Measurements from ENCODE around the gene ARHGAP15.
A peak's percentile ranks its signal among the peaks of the same experiment; 100 is the strongest.

Gene ARHGAP15

DNA sequence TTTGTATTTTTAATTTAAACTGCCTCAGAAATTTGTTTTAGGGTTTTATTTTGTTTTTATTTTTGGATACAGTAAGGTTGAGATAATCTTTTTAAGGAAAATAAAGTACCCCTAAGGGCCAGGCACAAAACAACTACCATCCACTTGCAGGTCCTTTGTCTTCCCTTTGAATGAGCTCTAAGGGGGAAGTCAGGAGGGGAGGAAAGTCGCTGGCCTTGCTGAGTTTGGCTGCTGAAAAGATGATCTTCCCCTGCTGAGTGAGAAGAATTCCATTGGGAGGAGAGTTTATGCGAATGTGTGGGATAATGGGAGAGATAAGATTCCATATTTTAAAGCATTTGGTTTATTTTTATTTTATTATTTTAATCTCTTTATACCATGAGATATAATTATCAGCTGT, 100.7 kb downstream of the ARHGAP15 start:
- no peak for DNase-seq

DNA sequence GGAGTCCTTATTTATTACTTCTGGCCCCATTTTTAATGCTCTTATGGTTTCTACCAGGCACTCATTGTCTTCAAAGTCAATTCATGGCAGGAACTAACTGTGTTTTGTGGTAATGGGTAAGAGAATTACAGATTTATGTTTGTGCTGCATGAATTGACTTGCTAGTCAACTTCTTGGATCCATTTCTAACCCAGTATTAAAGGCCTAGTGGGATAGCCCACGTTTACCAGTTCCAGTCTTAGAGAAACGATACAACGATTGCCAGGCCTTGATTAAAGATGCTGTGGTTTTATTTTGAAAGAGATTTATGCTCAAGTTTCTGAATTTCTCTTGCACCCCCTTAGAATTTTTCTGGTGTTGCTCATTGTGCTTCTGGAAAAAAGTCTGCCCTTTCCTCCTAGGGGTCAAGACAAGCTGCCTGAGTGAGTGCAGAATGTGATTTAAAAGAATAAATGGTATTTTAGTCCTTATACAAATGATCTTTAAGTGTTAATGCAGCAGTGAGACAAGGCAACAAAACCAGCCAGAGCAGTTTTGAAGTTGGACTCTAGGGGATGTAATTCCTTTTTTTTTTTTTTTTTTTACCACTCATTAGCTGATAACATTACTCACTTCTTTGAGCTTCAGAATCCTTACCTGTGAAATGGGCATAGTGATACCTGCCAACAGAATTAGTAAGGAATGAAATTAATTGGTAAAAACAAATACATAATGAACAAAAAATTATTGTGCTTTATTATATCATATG, 101.5 kb downstream of the ARHGAP15 start:
- DNase-seq = no peak

DNA sequence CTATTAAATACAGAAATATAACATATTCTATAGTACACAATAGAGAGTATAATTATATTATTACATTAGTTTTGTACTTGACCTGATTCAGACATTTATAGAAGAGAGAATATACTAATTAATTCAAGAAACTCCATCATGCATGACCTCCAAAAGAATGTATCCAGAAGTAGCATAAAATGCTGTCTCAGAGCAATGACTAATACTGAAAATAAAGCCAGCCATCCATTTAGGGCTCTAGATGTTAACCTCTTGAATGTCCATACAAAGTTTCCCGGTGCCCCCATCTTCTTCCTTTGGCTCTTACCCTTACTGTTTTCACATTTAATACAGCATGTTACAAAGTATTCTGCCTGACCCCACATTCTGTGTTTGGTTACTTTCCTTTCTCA, 102.0 kb downstream of the ARHGAP15 start:
- DNase-seq = no peak

DNA sequence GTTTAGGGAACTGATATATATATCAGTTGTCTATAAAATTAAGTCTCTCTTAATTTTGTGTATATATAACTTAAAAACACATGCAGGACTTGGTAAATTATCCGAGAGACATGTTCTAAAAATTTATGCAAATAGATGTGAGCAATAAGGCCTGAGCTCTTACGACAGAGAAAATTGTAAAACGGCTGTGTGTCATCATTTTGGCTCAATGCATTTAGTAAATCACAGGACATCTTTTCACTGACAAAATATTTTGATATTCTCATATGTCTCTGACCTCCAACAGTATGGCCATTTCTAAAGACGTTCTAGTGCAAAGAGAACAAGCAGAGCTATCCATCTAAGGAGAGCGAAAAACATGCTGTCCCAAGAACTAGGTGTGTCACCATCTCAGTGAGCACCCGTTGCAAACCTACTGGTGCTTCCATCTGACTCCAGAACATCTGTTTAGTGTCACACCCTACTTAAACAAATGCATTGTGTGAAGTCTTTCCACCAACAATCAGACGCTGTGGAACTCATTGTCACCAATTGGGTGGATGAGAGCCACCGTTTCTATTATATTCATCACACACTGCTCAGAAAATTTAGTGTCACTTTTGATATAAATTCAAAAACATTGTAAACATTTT, 108.0 kb downstream of the ARHGAP15 start:
- no peak for DNase-seq

DNA sequence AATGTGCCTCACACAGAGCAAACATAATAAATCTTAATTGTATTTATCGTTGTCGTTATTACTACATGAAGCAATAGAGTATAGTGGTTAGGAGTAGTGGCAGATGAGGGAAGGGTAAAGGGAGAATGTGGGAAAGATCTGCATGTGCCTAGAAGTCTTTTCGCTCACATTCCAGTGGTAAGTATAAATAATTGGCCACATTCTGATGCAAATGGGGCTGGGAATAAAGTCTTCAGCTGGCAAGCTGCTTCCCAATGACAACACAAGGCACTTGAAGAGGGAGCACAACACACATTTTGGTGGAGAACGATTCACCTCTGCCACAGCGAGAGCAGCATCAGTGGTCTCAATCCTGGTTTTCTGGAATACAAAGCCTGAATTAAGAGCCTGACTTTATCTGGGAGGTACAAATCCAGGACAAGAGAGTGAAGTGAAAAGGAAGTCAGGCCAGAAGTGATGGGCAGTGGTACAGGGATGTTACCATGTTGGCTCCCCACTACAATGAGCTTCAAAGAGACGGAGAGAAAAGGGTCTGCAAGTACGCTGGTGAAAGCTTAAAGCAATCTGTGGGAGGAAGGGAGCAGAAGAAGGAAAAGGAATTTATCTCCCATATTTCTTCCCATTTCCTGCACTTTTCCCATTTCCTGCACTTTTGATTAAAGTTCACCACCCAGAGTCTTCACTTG, 112.3 kb downstream of the ARHGAP15 start:
- DNase-seq = no peak

DNA sequence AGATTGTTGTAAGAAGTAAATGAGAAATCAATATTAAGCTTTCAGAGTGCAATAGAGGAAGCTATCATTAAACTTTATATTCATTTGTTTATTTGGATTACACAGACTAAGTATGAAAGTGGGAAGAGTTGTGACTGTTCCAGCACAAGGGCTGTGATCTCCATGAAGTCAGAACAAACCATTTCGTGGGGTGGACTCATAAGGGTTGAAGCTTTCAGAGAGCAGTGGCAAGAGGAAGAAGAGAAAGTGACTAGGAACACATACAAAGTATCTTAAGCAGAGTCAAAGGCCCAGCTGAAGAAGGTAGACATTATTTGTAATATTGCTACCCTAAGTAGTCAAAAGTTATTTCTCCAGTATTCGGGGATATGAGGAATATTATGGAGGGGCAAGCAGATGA, 117.0 kb downstream of the ARHGAP15 start:
- no peak for DNase-seq

DNA sequence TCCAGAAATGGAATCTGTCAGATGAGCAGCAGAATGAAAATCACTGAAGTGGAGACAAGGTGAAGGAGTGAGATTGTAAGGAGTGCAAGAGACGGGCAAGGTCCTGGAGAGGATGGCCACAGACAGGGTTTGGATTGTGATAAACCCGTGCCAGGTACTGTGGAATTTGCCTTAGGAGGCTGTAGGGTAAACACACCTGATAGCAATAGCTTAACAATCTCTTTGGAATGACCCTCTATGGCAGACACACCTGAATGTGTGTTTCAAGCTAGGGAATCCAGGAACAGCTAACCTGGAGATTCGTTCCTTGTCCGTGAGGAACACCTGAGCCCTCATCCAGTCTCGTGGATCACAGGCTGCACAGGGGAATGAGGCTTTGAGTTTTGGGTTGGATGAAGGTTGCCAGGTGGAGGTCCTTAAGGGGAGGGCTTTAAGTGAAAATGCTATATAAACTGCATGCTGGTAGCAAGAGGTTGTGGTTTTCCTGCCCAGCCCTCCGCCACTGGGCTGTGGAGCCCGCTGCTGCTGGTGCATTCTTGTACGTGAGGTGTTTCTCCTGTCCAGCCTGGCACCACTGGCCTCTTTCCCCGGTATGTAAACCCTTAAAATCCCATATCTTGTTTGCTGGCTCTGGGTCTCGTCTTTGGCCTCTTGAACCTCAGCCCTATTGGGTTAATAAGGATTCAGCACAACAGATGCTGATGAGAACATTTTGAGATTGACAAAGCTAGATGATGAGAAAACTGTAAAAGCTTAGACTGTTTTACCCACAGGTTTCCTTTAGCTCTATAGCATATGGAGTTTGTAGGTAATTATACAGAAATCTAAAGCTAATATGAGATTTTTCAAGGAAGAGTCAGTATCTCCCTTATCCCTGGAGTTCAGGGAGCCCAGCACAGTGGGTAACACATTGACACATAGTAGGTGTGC, 117.9 kb downstream of the ARHGAP15 start:
- DNase-seq = no peak

DNA sequence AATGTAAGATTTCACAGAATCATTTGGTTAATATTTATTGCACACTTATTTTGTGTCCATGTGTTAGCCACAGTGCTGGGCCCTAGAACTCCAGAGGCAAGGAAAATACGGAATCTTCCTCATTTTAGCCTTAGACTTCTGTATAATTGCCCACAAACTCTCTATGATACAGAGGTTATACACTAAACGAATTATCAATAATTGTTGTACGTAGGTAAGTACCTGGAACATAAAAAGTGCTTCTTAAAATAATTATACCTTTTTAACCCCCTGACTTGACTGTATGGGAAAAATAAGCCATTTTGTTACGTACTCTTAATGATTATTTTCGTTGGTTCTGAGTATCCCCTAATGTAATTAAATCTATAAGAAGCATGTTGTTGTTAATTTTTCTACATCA, 119.4 kb downstream of the ARHGAP15 start:
- no peak for DNase-seq

DNA sequence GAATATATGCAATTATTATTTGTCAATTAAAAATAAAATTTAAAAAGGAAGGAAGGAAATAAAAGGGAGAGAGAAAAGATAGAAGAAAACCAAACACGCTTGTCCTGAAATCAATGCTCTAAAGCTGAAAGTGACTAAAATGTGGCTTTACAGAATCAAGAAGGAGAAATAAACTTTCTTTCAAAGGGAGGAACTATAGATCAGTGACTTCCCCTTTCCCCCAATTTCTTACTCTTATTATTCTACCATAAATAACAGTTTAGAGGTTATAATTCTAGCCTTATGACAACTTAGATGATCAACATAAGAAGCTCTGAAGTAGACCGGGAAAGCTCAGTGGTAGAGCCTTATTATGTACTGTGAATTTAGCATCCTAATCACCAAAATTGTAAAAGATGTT, 122.5 kb downstream of the ARHGAP15 start:
- no peak for DNase-seq

DNA sequence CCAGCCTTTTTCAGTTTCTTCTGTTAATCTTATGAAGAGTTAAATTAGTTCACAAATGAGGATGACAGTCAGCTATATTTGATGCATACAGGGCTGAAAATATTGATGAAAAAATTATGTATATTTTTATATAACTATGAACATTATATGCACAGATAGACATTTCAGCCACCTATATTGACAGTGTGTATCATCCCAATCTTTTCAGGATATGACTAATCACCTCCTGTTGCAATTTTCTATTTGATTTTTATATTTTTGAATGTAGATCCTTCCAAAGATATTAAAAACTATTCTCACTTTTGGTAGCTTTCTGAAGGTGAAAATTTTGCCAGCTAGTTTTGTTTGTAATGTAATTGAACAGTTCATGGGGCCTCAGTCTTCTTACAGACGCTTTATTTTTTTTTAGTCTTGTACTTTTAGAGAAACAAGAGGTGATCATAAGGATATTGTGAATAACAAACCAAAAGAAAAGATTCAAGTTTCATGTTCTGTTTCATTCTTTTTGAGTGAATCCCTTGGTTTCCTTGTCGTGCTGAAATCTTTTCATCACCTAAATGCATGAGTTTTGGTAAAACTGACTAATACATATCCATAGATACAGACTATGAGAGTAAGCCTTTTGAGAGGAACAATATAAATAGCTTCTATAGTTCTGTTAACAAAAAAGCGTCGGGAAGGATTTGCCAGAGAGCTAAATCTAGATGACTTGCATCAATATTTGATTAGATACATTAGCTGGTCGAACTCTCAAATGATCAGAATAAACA, 123.1 kb downstream of the ARHGAP15 start:
- DNase-seq = no peak

DNA sequence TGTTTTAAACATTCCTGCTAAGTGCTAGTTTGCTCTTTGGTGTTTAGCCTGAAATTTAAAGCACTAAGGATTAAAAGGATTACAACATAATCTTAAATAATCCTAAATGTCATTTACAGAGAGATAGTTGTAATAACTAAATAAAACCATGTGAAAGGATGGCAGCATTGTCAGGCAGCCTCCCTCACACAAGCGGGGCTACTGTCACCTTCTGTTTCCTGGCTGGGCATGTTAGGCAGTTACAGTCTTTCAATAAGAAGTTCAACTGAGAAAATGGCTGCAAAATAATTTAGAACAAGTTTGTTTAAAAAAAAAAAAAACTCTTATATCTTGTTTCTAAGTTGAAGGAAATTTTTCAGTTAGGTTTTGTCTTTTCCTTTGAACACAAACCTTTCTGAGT, 124.9 kb downstream of the ARHGAP15 start:
- no peak for DNase-seq

DNA sequence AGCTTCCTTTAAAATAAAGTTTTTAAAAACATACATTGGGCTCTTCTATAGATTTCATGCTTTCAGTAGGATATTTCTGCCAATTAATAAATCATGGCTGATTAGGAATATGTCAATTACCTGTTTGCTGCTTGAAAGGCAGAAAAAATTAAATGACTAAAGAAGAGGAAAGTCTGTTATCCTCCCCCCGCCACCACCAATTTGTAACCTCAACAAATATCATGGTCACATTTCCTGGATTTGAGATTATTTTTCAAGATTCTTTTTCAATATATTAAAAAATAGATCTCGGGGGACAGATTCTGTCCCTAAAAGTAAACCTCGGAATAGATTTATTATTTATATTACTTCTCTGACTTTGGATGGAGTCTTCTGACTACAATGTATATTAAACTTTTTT, 125.9 kb downstream of the ARHGAP15 start:
- DNase-seq = no peak

DNA sequence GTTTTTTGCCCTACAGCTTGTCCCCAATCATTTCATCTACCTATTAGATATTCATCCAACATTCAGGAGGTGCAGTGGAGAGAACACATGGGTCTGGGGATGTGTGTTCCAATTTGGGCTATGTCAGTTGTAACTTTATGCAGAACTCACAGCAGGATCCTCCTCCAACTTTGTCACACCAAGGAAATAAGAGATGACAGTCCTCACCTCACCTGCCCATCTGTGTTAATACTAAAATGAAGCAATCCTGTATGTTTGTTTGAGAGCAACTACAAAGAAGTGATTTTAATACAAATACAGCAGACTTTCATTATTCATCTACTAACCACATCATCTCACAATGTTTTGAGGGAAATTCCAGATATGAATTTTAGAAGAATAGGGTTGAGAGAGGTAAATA, 126.7 kb downstream of the ARHGAP15 start:
- DNase-seq = no peak

DNA sequence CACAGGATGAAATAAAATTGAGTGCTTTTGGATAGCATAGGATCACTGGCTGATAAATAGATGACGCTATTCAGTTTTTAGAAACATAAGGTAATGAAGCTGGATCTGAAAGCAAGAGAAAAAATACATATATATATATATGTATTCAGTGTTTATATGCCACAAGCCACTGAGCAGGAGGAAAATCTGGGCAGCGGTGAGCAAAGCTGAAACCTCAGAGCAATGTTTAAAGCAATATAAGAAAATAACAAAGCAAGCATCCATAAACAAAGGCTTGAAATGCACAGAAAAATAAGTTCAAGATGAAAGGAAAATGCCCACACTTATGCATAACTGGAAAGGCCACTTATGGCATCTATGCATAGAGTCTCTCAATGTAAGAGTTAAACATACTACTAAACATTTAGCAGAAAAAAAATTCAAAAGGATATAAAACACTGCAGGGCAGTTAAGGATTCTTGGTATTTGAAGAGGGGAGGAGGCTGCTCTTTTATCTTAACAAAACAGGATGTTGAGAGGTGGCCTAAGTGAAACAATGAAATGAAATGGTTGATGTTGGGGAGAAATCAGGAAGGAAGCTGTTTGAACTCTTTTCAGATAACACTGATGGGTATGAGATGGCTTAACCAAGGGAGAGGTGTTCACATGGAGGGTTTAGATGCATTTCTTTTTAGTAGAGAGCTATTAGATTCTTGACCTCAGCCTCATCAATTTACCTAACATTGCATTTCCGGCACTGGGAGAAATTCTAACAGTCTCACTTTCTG, 129.1 kb downstream of the ARHGAP15 start:
- DNase-seq = no peak

DNA sequence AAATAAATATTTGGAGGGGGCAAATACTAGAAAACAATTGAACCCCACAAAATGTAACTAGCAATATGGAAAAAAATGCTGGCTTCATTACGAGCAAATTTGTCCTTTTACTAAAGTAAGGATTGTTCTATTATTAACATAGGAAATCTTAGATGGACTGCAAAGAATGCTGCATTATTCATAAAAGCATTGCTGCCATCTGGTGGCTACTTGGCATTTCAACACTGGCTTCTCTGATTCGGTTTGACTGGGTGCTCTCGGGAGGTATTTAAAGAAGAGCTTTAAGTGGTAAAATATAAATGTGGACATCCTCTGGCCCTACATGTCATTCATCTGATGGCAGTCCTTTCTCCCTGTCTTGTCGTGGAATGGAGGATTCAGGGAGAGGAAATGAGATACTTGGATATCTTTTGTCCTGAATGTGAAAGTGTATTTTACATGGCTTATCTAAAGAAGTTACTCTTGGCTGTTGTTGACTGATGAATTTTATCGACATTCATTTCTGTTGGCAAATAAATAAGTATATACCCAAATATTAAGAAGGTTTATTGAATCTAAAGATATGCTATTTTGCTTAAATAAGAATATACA, 130.2 kb downstream of the ARHGAP15 start:
- peak; percentile 56 for DNase-seq

DNA sequence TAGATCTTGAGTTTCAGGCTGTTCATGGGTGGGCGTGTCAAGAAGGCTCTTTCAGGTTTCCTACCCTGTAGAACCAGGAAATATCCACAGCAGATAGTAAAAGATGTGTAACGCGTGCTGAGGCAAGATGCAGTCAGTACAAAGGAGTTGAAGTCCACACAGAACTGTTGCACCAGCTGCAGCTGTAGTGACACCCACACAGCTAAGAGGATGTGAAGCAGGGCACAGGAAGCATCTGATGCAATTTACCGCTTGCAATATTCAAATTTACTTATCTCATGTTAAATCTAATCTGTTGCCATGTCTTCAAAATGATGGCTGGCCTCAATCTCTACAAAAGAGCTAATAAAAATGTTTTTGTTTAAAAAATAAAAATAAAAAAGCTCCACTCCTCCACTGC, 132.8 kb downstream of the ARHGAP15 start:
- no peak for DNase-seq

DNA sequence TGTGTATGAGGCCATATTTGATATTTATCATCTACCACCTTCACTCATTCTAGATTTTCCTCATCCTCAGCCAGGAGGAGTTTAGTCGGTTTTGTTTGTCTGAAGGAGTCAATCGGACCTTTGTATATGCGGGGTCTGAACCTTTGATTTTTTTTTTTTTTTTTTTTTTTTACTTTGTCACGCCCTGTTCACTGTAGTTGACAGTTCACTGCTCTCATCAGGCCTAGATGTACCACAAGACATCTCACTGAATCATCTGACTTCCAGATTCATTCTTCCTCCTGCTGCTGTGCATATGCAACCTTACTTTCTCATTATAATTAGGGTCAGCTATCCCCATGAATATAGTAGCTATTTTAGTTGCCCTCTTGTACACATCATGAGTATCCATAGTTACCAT, 133.2 kb downstream of the ARHGAP15 start:
- no peak for DNase-seq

DNA sequence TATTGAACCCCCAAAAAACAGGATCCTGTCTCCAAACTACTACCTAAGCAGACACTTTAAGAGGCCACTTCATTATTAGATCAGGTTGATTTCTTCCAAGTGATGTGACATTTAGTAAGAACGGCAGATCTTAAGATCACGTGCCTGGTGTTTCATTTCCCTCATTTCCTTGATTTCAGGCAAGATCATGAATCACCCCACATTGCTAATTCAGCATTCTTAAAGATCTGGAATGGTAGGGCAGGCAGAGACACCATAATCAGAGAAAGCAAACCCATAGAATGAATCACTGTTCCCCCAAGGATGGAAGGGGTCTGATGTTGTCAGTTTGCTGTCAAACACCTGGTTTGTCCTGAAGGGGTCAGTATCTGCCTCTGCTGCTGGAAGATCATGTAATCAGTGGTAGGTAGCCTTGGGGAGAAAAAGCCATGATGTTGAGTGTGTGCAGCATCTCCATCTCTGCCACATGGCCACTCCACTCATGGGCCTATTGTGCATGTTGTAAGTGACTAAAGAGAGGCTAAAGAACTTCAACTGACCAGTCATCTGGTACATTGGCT, 133.9 kb downstream of the ARHGAP15 start:
- DNase-seq = no peak

DNA sequence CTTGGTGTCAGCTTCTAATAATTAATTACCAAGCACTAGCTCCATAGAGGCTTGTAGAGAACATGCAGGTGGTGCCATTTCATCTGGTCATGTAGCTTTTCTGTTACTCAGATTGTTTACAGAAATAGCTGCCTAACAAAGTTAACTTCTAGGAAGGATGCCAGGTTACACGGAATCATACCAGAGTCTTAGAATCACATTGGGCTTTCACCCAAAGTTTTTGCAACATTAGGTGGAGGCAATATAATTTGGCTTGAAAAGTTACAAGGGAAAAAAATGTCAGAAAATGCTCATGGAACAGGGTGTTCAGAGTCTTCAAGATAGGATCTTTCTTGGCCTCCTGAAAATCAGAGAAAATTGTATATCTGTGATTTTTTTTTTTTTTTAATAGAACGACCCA, 135.6 kb downstream of the ARHGAP15 start:
- DNase-seq = no peak

DNA sequence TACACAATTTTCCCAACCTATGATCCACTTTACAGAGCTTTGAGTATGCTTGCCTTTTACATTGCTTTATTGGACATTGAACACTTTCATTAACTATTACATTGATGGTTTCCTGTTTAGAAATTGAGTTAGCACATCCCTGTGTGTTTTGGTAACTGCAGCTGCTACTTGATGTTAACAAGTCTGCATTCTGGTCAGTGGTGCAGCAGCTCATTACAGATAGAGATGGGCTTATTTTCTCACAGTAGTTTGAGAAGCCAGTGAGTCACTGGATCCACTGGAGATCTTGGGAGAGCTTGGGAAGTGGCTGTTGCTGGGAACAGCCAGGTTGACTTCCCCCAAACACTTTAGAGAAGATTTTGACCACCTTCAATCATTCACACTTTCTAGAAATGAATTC, 150.5 kb downstream of the ARHGAP15 start:
- DNase-seq = no peak

Measured in effector CD8-positive, alpha-beta T cell (primary cell).